Nephron progenitor cell (in vitro differentiated cells): ENCODE measurements around the gene TNNI3.
"Not testable (repeated sequence)": the region's sequence is repeated elsewhere in the genome, so short reads cannot be mapped to it uniquely, and the experiment has no call there.

Experiments used
- DNase-seq: peaks from one replicate; pipeline ENCODE4 v3.0.0; 2021
- H3K27ac Mint-ChIP-seq: 2 replicates; pipeline ENCODE4 v1.8.0; 2021; ENCODE audit warnings: mild to moderate bottlenecking, moderate library complexity, mixed read lengths
- H3K27me3 Mint-ChIP-seq: 2 replicates; pipeline ENCODE4 v1.8.0; 2021; ENCODE audit warnings: mild to moderate bottlenecking, low read depth, mixed read lengths; ENCODE audit not compliant: poor library complexity
- H3K36me3 Mint-ChIP-seq: 2 replicates; pipeline ENCODE4 v1.8.0; 2021; ENCODE audit warnings: low read depth, mixed read lengths
- H3K4me1 Mint-ChIP-seq: 2 replicates; pipeline ENCODE4 v1.8.0; 2021; ENCODE audit warnings: mixed read lengths
- H3K4me3 Mint-ChIP-seq: 2 replicates; pipeline ENCODE4 v1.8.0; 2021; ENCODE audit warnings: mild to moderate bottlenecking, moderate library complexity, mixed read lengths
- H3K9me3 Mint-ChIP-seq: 2 replicates; pipeline ENCODE4 v1.8.0; 2021; ENCODE audit warnings: mild to moderate bottlenecking, moderate library complexity, mixed read lengths
- CTCF ChIP-seq: fragments of 200-600 bp; sonication (generic); IDR thresholded peaks from 2 replicates; pipeline ENCODE4 v1.5.0; 2021; ENCODE audit warnings: antibody characterized with exemption

TNNI3 gene

GRCh38 chr19:55174425-55175116 lies 17.0 kb upstream of the TNNI3 start:
- Mint-ChIP-seq H3K27me3 (peaks cover 100% of the 10 kb centered on the region), H3K4me1 (peaks cover 13% of the 10 kb centered on the region), H3K36me3 (no peaks in the 10 kb centered on the region), H3K9me3 (peaks cover 15% of the 10 kb centered on the region), H3K4me3 (peak overlapping the region; percentile 74), H3K27ac (no peak overlapping the region)
- DNase-seq = no peak
- no peak for TF ChIP-seq CTCF

- TF ChIP-seq CTCF = no peak
- Mint-ChIP-seq H3K4me3 (peak overlapping the region; percentile 74), H3K9me3 (peaks cover 15% of the 10 kb centered on the region), H3K27me3 (peaks cover 100% of the 10 kb centered on the region), H3K4me1 (peaks cover 11% of the 10 kb centered on the region), H3K27ac (no peak overlapping the region), H3K36me3 (no peaks in the 10 kb centered on the region)
- peak; percentile 85 for DNase-seq
Observed at GRCh38 chr19:55173714-55174409, 16.3 kb upstream of the TNNI3 start.

- peak; percentile 44 for DNase-seq
- TF ChIP-seq CTCF = no peak
- peaks cover 11% of the 10 kb centered on the region for H3K4me1 Mint-ChIP-seq
- H3K4me3 Mint-ChIP-seq = peak overlapping the region; percentile 74
- H3K27me3 Mint-ChIP-seq = peaks cover 100% of the 10 kb centered on the region
- H3K27ac Mint-ChIP-seq = no peak overlapping the region
- peaks cover 15% of the 10 kb centered on the region for H3K9me3 Mint-ChIP-seq
- H3K36me3 Mint-ChIP-seq = no peaks in the 10 kb centered on the region
Observed at GRCh38 chr19:55173186-55173713, 15.7 kb upstream of the TNNI3 start.

- no peak for TF ChIP-seq CTCF
- H3K27ac Mint-ChIP-seq = no peak overlapping the region
- peaks cover 97% of the 10 kb centered on the region for H3K27me3 Mint-ChIP-seq
- H3K4me1 Mint-ChIP-seq = peaks cover 11% of the 10 kb centered on the region
- H3K9me3 Mint-ChIP-seq = peaks cover 15% of the 10 kb centered on the region
- peak overlapping the region; percentile 74 for H3K4me3 Mint-ChIP-seq
- H3K36me3 Mint-ChIP-seq = no peaks in the 10 kb centered on the region
- no peak for DNase-seq
Observed at GRCh38 chr19:55172741-55173140, 15.2 kb upstream of the TNNI3 start.

GRCh38 chr19:55172318-55172717 lies 14.8 kb upstream of the TNNI3 start:
- Mint-ChIP-seq H3K27me3 (peaks cover 95% of the 10 kb centered on the region), H3K9me3 (peaks cover 15% of the 10 kb centered on the region), H3K4me1 (peaks cover 11% of the 10 kb centered on the region)

GRCh38 chr19:55171440-55171839 lies 13.9 kb upstream of the TNNI3 start:
- no peak overlapping the region for H3K27ac Mint-ChIP-seq
- peaks cover 19% of the 10 kb centered on the region for H3K4me1 Mint-ChIP-seq
- DNase-seq = no peak
- no peak for TF ChIP-seq CTCF
- H3K27me3 Mint-ChIP-seq = peaks cover 92% of the 10 kb centered on the region
- H3K4me3 Mint-ChIP-seq = no peak overlapping the region
- H3K36me3 Mint-ChIP-seq = no peaks in the 10 kb centered on the region
- peaks cover 15% of the 10 kb centered on the region for H3K9me3 Mint-ChIP-seq

More at GRCh38 chr19:55172318-55172717, 14.8 kb upstream of the TNNI3 start:
- DNase-seq, H3K36me3 Mint-ChIP-seq, H3K27ac Mint-ChIP-seq: not testable (repeated sequence)
- peak overlapping the region; percentile 74 for H3K4me3 Mint-ChIP-seq
